Glomerular visceral epithelial cell (primary cell): ENCODE results near the gene MALRD1.

Source experiments
- DNase-seq: peaks from one replicate; pipeline ENCODE4 v3.0.0-alpha.2; 2016; ENCODE audit errors: extremely low spot score

The MALRD1 gene

GRCh38 chr10:19772972-19773371 is 724.4 kb downstream of the MALRD1 start:
- no peak for DNase-seq

GRCh38 chr10:19775296-19775695 is 726.7 kb downstream of the MALRD1 start:
- DNase-seq: no peak

GRCh38 chr10:19777806-19778205 is 729.2 kb downstream of the MALRD1 start:
- DNase-seq: no peak

GRCh38 chr10:19778996-19779395 is 730.4 kb downstream of the MALRD1 start:
- no peak for DNase-seq

- no peak for DNase-seq
Measured at GRCh38 chr10:19782430-19783089, 734.0 kb downstream of the MALRD1 start.

- no peak for DNase-seq
Measured at GRCh38 chr10:19783721-19784120, 735.1 kb downstream of the MALRD1 start.
